ENCODE results near the gene KRTAP10-1. TPM values are rescaled to one million over a fixed set of nuclear protein-coding genes. Genes with fewer than 3 reads are reported as not detected.

The KRTAP10-1 gene
- total and polyA plus RNA-seq, 2 of the 8 experiments (the other 6 are each of a cell fraction or from before 2014, with no cell fraction given) = 0.08 TPM; not detected in 1

DNA sequence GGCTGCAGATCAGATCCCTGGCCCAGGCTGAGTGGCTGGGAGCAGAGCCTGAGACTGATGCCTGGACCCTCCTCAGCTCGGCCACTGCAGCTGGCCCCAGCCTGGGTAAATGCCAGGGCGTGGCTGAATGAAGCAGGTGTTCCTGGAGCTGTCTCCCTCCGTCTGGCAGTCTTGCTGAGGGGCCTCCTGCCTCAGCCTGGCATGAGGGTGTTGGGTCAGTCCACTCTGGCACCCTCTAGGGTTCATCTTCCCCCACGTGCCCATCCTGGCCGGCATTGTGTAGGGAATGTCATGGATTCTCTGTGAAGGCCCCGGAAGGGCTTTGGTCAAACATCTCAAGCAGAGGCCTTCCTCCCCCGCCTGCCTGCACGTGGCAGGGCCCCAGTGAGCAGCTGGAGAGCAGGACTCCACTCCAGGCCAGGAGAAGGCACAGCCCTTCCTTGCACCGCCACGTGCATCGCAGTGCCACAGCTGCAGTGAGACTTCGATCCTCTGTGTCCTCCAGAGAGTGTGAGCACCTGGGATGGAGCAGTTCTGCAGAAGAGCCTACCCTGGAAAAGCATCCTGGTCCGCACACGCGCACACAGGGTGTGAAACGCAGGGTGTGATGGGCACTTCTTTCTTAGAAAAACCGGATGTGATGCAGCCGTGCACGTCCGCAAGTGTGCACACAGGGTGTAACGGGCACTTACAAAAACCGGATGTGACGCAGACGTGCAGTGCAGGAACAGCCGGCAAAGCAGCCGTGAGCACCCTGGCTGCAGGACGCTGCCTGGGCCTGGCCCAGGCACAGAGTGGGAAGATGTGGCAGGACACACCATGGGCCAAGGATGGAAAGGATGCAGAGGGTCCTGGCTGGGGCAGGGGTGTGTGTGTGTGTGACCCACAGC lies 28.9 kb upstream of the KRTAP10-1 start (continued):
- TF ChIP-seq, protein P1, sequence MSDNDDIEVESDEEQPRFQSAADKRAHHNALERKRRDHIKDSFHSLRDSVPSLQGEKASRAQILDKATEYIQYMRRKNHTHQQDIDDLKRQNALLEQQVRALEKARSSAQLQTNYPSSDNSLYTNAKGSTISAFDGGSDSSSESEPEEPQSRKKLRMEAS (IDR thresholded peaks at IDR 0.05) = no peak
- no peak for TF ChIP-seq TAF1 (IDR thresholded peaks at IDR 0.05; ENCODE audit: low read depth, low read length)
- no peak for TF ChIP-seq HDAC2 (IDR thresholded peaks at IDR 0.05; ENCODE audit: borderline replicate concordance in 1 of 2, low read depth in 2 of 2, low read length in 2 of 2)
- no peak for TF ChIP-seq EZH2 (IDR thresholded peaks at IDR 0.05; ENCODE audit: low read depth, low read length, severe bottlenecking)
- TF ChIP-seq, protein P2, sequence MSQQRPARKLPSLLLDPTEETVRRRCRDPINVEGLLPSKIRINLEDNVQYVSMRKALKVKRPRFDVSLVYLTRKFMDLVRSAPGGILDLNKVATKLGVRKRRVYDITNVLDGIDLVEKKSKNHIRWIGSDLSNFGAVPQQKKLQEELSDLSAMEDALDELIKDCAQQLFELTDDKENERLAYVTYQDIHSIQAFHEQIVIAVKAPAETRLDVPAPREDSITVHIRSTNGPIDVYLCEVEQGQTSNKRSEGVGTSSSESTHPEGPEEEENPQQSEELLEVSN (IDR thresholded peaks at IDR 0.05) = no peak
- no peak for TF ChIP-seq JUND (IDR thresholded peaks at IDR 0.05; ENCODE audit: low read length)
- no peak for TF ChIP-seq KDM5A (IDR thresholded peaks at IDR 0.05; ENCODE audit: low read length)
- no peak for TF ChIP-seq TBP (IDR thresholded peaks at IDR 0.05; ENCODE audit: low read depth, low read length)
- no peak for TF ChIP-seq CREB1 (IDR thresholded peaks at IDR 0.05)

Measured in H1 (cell line).